H1 (cell line): ENCODE results near the gene C19orf38. TPM values are rescaled to one million over a fixed set of nuclear protein-coding genes. Genes with fewer than 3 reads are reported as not detected.

ENCODE experiments used
- CTCF ChIA-PET: fragments of 300-600 bp; sonication (Branson Sonifier 250); formaldehyde crosslinking; loops from one replicate; lab custom pipeline; 2021; ENCODE audit not compliant: partially characterized antibody; lab: Charles Lee
- POLR2A ChIA-PET: fragments of 300-600 bp; sonication (Branson Sonifier 250); formaldehyde crosslinking; loops from one replicate; lab custom pipeline; 2021; ENCODE audit warnings: inconsistent platforms; ENCODE audit not compliant: partially characterized antibody; lab: Charles Lee
- DNase-seq, 2 experiments: peaks; one replicate each; pipeline versions ENCODE4 v3.0.0 to v3.0.0-alpha.2; 2010 to 2022; ENCODE audit warnings: low spot score in 2 of 2, low read depth in 1 of 2, mixed read lengths in 1 of 2
- FAIRE-seq: peaks from 2 replicates; lab custom pipeline; 2011; peaks lifted over from hg19 to GRCh38; lab: Jason Lieb, UNC
- H2AFZ ChIP-seq: 2 replicates; pipeline ENCODE4 v1.8.1; 2012; ENCODE audit warnings: low read length, inconsistent platforms
- H2AK5ac ChIP-seq: 2 replicates; pipeline ENCODE4 v1.6.1; 2013; ENCODE audit warnings: low read depth, low read length
- H2BK120ac ChIP-seq: replicated peaks from 2 replicates; pipeline ENCODE3; 2013; ENCODE audit warnings: low read depth, low read length, inconsistent platforms
- H2BK12ac ChIP-seq: 2 replicates; pipeline ENCODE4 v1.6.1; 2013; ENCODE audit warnings: low read depth, low read length
- H2BK15ac ChIP-seq: 2 replicates; pipeline ENCODE4 v1.6.1; 2013; ENCODE audit warnings: low read length
- H2BK20ac ChIP-seq: 2 replicates; pipeline ENCODE4 v1.6.1; 2013; ENCODE audit warnings: low read length
- H2BK5ac ChIP-seq: 2 replicates; pipeline ENCODE4 v1.6.1; 2013; ENCODE audit warnings: low read depth, low read length
- H3K14ac ChIP-seq: 2 replicates; pipeline ENCODE4 v1.6.1; 2013; ENCODE audit warnings: inconsistent platforms; ENCODE audit not compliant: insufficient read length
- H3K18ac ChIP-seq: 2 replicates; pipeline ENCODE4 v1.6.1; 2013; ENCODE audit warnings: low read length; ENCODE audit errors: extremely low read depth
- H3K23ac ChIP-seq: 2 replicates; pipeline ENCODE4 v1.6.1; 2013; ENCODE audit warnings: inconsistent platforms; ENCODE audit not compliant: insufficient read length
- H3K23me2 ChIP-seq: 2 replicates; pipeline ENCODE4 v1.6.1; 2013; ENCODE audit warnings: low read depth, low read length
- H3K27ac ChIP-seq: 2 replicates; pipeline ENCODE4 v1.6.1; 2011; ENCODE audit warnings: low read depth, low read length, inconsistent platforms
- H3K27me3 ChIP-seq, 4 experiments: replicated peaks in 1 of 4; 1 replicate in 1 of 4; 2 replicates in 3 of 4; pipeline versions ENCODE4 v1.6.1 to v1.8.1; 2011 to 2013; ENCODE audit warnings: low read length in 3 of 4, mild to moderate bottlenecking in 3 of 4, inconsistent platforms in 2 of 4, mixed read lengths in 2 of 4, moderate library complexity in 1 of 4; ENCODE audit not compliant: control insufficient read depth in 3 of 4, insufficient read depth in 3 of 4; ENCODE audit errors: extremely low read depth in 1 of 4
- H3K36me3 ChIP-seq, 4 experiments: 2 replicates each; pipeline versions ENCODE4 v1.6.1 to v1.8.1; 2011 to 2013; ENCODE audit warnings: mild to moderate bottlenecking in 4 of 4, low read length in 3 of 4, moderate library complexity in 2 of 4, control low read depth in 1 of 4, inconsistent platforms in 1 of 4; ENCODE audit not compliant: insufficient read depth in 4 of 4, control insufficient read depth in 2 of 4
- H3K4ac ChIP-seq: replicated peaks from 2 replicates; pipeline ENCODE3; 2013; ENCODE audit warnings: low read length, low read depth, mixed read lengths, inconsistent platforms; ENCODE audit not compliant: insufficient read length
- H3K4me1 ChIP-seq, 4 experiments: replicated peaks in 1 of 4; 1 replicate in 1 of 4; 2 replicates in 3 of 4; pipeline versions ENCODE4 v1.6.1 to v1.8.1; 2011 to 2013; ENCODE audit warnings: low read length in 3 of 4, inconsistent platforms in 2 of 4, mixed read lengths in 1 of 4; ENCODE audit not compliant: insufficient read depth in 4 of 4, control insufficient read depth in 3 of 4
- H3K4me2 ChIP-seq, 2 experiments: 2 replicates each; pipeline versions ENCODE4 v1.6.1 to v1.8.1; 2011 to 2013; ENCODE audit warnings: low read depth in 2 of 2, low read length in 2 of 2, control low read depth in 1 of 2, inconsistent platforms in 1 of 2, mild to moderate bottlenecking in 1 of 2; ENCODE audit not compliant: insufficient read depth in 1 of 2
- H3K4me3 ChIP-seq, 4 experiments: fragments of 200-600, 300-600 bp in 1 of 4; sonication (generic), shearing (Covaris generic), sonication (Bioruptor Twin) in 1 of 4; 2 replicates each; pipeline versions ENCODE4 v1.5.1 to v1.8.1; 2011 to 2016; ENCODE audit warnings: low read length in 4 of 4, low read depth in 3 of 4, control low read depth in 2 of 4, inconsistent platforms in 2 of 4, mild to moderate bottlenecking in 2 of 4, mixed read lengths in 1 of 4, moderate library complexity in 1 of 4; ENCODE audit not compliant: insufficient read depth in 2 of 4; ENCODE audit errors: extremely low read depth in 1 of 4
- H3K56ac ChIP-seq: replicated peaks from 2 replicates; pipeline ENCODE3; 2013; ENCODE audit warnings: low read depth, mild to moderate bottlenecking, mixed read lengths, low read length, inconsistent platforms; ENCODE audit not compliant: insufficient read length
- H3K79me1 ChIP-seq: 2 replicates; pipeline ENCODE4 v1.6.1; 2013; ENCODE audit warnings: low read depth, low read length, control low read depth
- H3K79me2 ChIP-seq, 2 experiments: 2 replicates each; pipeline versions ENCODE4 v1.6.1 to v1.8.1; 2012 to 2013; ENCODE audit warnings: low read length in 2 of 2, mild to moderate bottlenecking in 2 of 2, inconsistent platforms in 1 of 2; ENCODE audit not compliant: insufficient read depth in 2 of 2, control insufficient read depth in 1 of 2
- H3K9ac ChIP-seq, 4 experiments: replicated peaks in 1 of 4; 1 replicate in 1 of 4; 2 replicates in 3 of 4; pipeline versions ENCODE4 v1.6.1 to v1.8.1; 2011 to 2013; ENCODE audit warnings: low read depth in 3 of 4, low read length in 3 of 4, control low read depth in 2 of 4, mild to moderate bottlenecking in 2 of 4, moderate library complexity in 2 of 4, inconsistent platforms in 1 of 4; ENCODE audit errors: extremely low read depth in 1 of 4
- H3K9me3 ChIP-seq, 2 experiments: 2 replicates each; pipeline versions ENCODE4 v1.6.1 to v1.8.1; 2012 to 2013; ENCODE audit warnings: mild to moderate bottlenecking in 2 of 2, moderate library complexity in 2 of 2, control low read depth in 1 of 2, inconsistent platforms in 1 of 2, low read depth in 1 of 2, low read length in 1 of 2, mixed read lengths in 1 of 2; ENCODE audit not compliant: insufficient read depth in 2 of 2
- H4K20me1 ChIP-seq, 2 experiments: replicated peaks in 1 of 2; 2 replicates each; pipeline versions ENCODE3 to v1.8.1; 2011 to 2013; ENCODE audit warnings: inconsistent platforms in 2 of 2, low read length in 2 of 2, mild to moderate bottlenecking in 1 of 2; ENCODE audit not compliant: insufficient read depth in 2 of 2, control insufficient read depth in 1 of 2
- H4K5ac ChIP-seq: 2 replicates; pipeline ENCODE4 v1.6.1; 2013; ENCODE audit warnings: low read length, low read depth, mixed read lengths, inconsistent platforms; ENCODE audit not compliant: insufficient read length
- H4K8ac ChIP-seq: 2 replicates; pipeline ENCODE4 v1.8.0; 2013; ENCODE audit warnings: mild to moderate bottlenecking, moderate library complexity, low read length, inconsistent platforms; ENCODE audit not compliant: insufficient read depth; ENCODE audit errors: extremely low read depth
- H4K91ac ChIP-seq: replicated peaks from 2 replicates; pipeline ENCODE3; 2013; ENCODE audit warnings: low read length, mixed read lengths, inconsistent platforms; ENCODE audit not compliant: insufficient read length
- ATF3 ChIP-seq: IDR thresholded peaks from 2 replicates; pipeline ENCODE4 v1.6.1; 2011; ENCODE audit warnings: low read depth, mild to moderate bottlenecking, low read length; ENCODE audit not compliant: insufficient read depth
- CBX5 ChIP-seq: fragments of 300-800, 300-1000 bp; sonication (generic); IDR thresholded peaks from 2 replicates; pipeline ENCODE4 v1.7.1; 2016; ENCODE audit warnings: antibody characterized with exemption, low read length, low read depth
- EGR1 ChIP-seq: IDR thresholded peaks from 2 replicates; pipeline ENCODE4 v1.6.1; 2011; ENCODE audit warnings: low read depth, low read length, borderline replicate concordance
- FOSL1 ChIP-seq: IDR thresholded peaks from 2 replicates; pipeline ENCODE4 v1.6.1; 2011; ENCODE audit warnings: mild to moderate bottlenecking, low read depth, low read length, moderate library complexity; ENCODE audit not compliant: insufficient read depth
- HDAC2 ChIP-seq, 2 experiments: fragments of 300-600 bp in 1 of 2; sonication (generic) in 1 of 2; IDR thresholded peaks; 2 replicates each; pipeline ENCODE4 v1.6.1; 2011 to 2012; ENCODE audit warnings: low read depth in 2 of 2, low read length in 2 of 2, mild to moderate bottlenecking in 2 of 2, moderate library complexity in 2 of 2, borderline replicate concordance in 1 of 2, inconsistent platforms in 1 of 2
- KDM5A ChIP-seq: fragments of 200-600 bp; IDR thresholded peaks from 2 replicates; pipeline ENCODE4 v1.7.1; 2012; ENCODE audit warnings: mild to moderate bottlenecking, low read length, inconsistent platforms, mixed read lengths
- POLR2A ChIP-seq, 2 experiments: IDR thresholded peaks; 1 replicate in 1 of 2; 2 replicates in 1 of 2; pipeline ENCODE4 v1.6.1; 2011; ENCODE audit warnings: low read depth in 2 of 2, low read length in 2 of 2, mild to moderate bottlenecking in 2 of 2; ENCODE audit errors: control extremely low read depth in 1 of 2
- SUZ12 ChIP-seq: fragments of 200-600 bp; sonication (generic); IDR thresholded peaks from 2 replicates; pipeline ENCODE4 v1.6.1; 2012; ENCODE audit warnings: mild to moderate bottlenecking, inconsistent platforms, low read length, moderate library complexity, mixed read lengths
- WGBS, 2 experiments: shearing (Covaris generic) in 1 of 2; methylation state at CpG; one replicate each; pipeline versions ENCODE4 v1.1.6 to v1.1.7; 2013 to 2015; ENCODE audit warnings: low lambda C conversion rate in 2 of 2, mixed read lengths in 2 of 2, inconsistent platforms in 1 of 2, low coverage in 1 of 2, missing lambda C conversion rate in 1 of 2; ENCODE audit not compliant: insufficient replicate concordance in 2 of 2, insufficient coverage in 1 of 2, insufficient read length in 1 of 2; ENCODE audit errors: extremely low coverage in 1 of 2, missing lambda C conversion rate in 1 of 2; 5-methylcytosine and 5-hydroxymethylcytosine counted together
- polyA plus RNA-seq, 7 experiments: library from polyadenylated mRNA; depleted of rRNA in 3 of 7; stranded (reverse) in 5 of 7; unstranded in 2 of 7; fragments of >200 nt in 5 of 7; fragments of 200-250 nt in 2 of 7; gene quantifications; 1 replicate in 5 of 7; 2 replicates in 1 of 7; 4 replicates in 1 of 7; pipeline versions ENCODE4 v1.2.1 to v1.2.3, GENCODE V29; 2011 to 2013; ENCODE audit warnings: missing spikeins in 2 of 7, mixed read lengths in 2 of 7
- total RNA-seq: library from RNA; stranded (reverse); fragmentation: NEBNext Ultra II Directional; extraction: Animal tissue kit (Norgen Biotek cat#: 25700); gene quantifications from 2 replicates; pipeline ENCODE4 v1.2.1, GENCODE V29; 2021
- TF ChIP-seq, protein P1 (sequence below), 3 experiments: IDR thresholded peaks; 1 replicate in 2 of 3; 2 replicates in 1 of 3; pipeline versions ENCODE4 v1.5.1 to v1.6.1; 2011; ENCODE audit warnings: low read length in 3 of 3, mild to moderate bottlenecking in 3 of 3, inconsistent platforms in 2 of 3, low read depth in 1 of 3, moderate library complexity in 1 of 3; ENCODE audit not compliant: insufficient read depth in 1 of 3; ENCODE audit errors: control extremely low read depth in 1 of 3

C19orf38 gene
- total and polyA plus RNA-seq, 2 of the 8 experiments (the other 6 are each of a cell fraction or from before 2014, with no cell fraction given), result 0.53 TPM; not detected in 1

GRCh38 chr19:10898633-10899032 lies 50.4 kb downstream of the C19orf38 start:
- H2BK5ac ChIP-seq, result 0 out of 2 replicates have a peak overlapping the region, but pooled peaks have one; percentile 8
- 93% methylated on average over 9 of the region's 10 CpGs; no CpG with 5 or more reads in 1 of the 2 experiments for WGBS, 2 experiments
- peaks cover 10 to 20% of the 10 kb centered on the region in 2 experiments for H4K20me1 ChIP-seq
- no peak overlapping the region for H2BK15ac ChIP-seq
- ChIA-PET POLR2A (interaction anchor here (0.9 to 3.3 kb wide), 4 partner anchors 10 to 23 kb away, joined by 3 to 13 read pairs (median 4); no protein-coding TSS in a partner anchor), CTCF (interaction anchor here (0.6 to 1.2 kb wide), 4 partner anchors 9 to 26 kb away, joined by 3 to 4 read pairs (median 4); no protein-coding TSS in a partner anchor)
- no peak overlapping the region for H2BK120ac ChIP-seq
- H4K8ac ChIP-seq, result no peak overlapping the region
- no peaks in the 10 kb centered on the region for H3K36me3 ChIP-seq
- H3K27me3 ChIP-seq, result no peaks in the 10 kb centered on the region
- H4K5ac ChIP-seq, result no peak overlapping the region
- H3K4ac ChIP-seq, result no peak overlapping the region
- TF ChIP-seq HDAC2 (IDR thresholded peaks at IDR 0.05; ENCODE audit: borderline replicate concordance in 1 of 2, low read depth in 2 of 2, low read length in 2 of 2), result no peak
- no peak for TF ChIP-seq KDM5A
- TF ChIP-seq, protein P1, sequence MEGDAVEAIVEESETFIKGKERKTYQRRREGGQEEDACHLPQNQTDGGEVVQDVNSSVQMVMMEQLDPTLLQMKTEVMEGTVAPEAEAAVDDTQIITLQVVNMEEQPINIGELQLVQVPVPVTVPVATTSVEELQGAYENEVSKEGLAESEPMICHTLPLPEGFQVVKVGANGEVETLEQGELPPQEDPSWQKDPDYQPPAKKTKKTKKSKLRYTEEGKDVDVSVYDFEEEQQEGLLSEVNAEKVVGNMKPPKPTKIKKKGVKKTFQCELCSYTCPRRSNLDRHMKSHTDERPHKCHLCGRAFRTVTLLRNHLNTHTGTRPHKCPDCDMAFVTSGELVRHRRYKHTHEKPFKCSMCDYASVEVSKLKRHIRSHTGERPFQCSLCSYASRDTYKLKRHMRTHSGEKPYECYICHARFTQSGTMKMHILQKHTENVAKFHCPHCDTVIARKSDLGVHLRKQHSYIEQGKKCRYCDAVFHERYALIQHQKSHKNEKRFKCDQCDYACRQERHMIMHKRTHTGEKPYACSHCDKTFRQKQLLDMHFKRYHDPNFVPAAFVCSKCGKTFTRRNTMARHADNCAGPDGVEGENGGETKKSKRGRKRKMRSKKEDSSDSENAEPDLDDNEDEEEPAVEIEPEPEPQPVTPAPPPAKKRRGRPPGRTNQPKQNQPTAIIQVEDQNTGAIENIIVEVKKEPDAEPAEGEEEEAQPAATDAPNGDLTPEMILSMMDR (IDR thresholded peaks at IDR 0.05; ENCODE audit: control extremely low read depth in 1 of 3, insufficient read depth in 1 of 3, low read depth in 1 of 3, low read length in 3 of 3), result no peak
- TF ChIP-seq FOSL1, result no peak
- no peak for TF ChIP-seq EGR1
- no peak for TF ChIP-seq POLR2A (IDR thresholded peaks at IDR 0.05; ENCODE audit: control extremely low read depth in 1 of 2, low read depth in 2 of 2, low read length in 2 of 2)
- TF ChIP-seq SUZ12, result no peak
- no peak for TF ChIP-seq CBX5
- no peak for TF ChIP-seq ATF3
- 0 out of 2 replicates have a peak overlapping the region, but pooled peaks have one; percentile 30 for H3K27ac ChIP-seq
- no peak overlapping the region for H3K23ac ChIP-seq
- H2AFZ ChIP-seq, result no peak overlapping the region
- peaks cover 0 to 82% of the 10 kb centered on the region in 2 experiments; a peak in 2 of 4 replicates for H3K79me2 ChIP-seq
- no peaks in the 10 kb centered on the region for H3K9me3 ChIP-seq
- H3K18ac ChIP-seq, result no peak overlapping the region
- H3K4me2 ChIP-seq, result no peak overlapping the region
- no peaks in the 10 kb centered on the region for H3K23me2 ChIP-seq
- no peak overlapping the region for H2BK12ac ChIP-seq
- no peak overlapping the region for H2AK5ac ChIP-seq
- no peak for DNase-seq
- no peak overlapping the region for H4K91ac ChIP-seq
- H3K4me1 ChIP-seq, result peaks cover 5 to 16% (median 13%) of the 10 kb centered on the region in 4 experiments
- H3K14ac ChIP-seq, result no peak overlapping the region
- H3K79me1 ChIP-seq, result peaks cover 26% of the 10 kb centered on the region
- no peak overlapping the region for H3K4me3 ChIP-seq
- H2BK20ac ChIP-seq, result no peak overlapping the region
- no peak for FAIRE-seq
- no peak overlapping the region for H3K56ac ChIP-seq
- no peak overlapping the region for H3K9ac ChIP-seq
